T47D (cell line): Measurements from ENCODE around the gene PIGT.

Experiments used
- DNase-seq, 2 experiments: peaks; one replicate each; pipeline versions ENCODE4 v3.0.0 to v3.0.0-alpha.2; 2011 to 2012; ENCODE audit warnings: low read depth in 1 of 2, low spot score in 1 of 2
- JUND ChIP-seq: IDR thresholded peaks from 2 replicates; pipeline ENCODE4 v1.6.1; 2012; ENCODE audit warnings: low read depth
- in situ Hi-C: cut with HindIII; loops from 2 replicates; pipeline ENCODE4 v1.10.0; 2016; ENCODE audit warnings: low sequenced_read_pairs, low pct_unique_long_range_greater_than_20kb

PIGT gene

DNA sequence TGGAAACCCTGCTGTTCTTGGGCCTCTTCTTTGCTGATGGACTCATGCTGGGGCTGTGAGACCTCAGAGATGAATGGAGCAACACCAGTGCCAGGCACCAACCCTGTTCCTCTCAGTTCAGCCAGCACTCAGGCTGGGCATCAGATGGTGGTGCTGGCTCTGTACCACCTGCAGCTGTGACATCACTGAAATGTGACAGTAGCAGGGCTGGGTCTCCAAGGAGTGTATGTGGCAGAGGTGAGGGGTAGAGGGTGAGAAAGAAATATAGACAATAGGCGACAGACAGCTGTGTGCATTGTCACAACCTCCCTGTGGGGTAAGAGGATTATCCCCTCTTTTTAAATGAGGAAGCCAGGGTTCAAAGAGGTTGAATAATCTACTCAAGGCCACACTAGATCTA is 37.8 kb upstream of the PIGT start, which contains the start of gene TP53TG5:
TP53TG5 (minus strand) TSS at position 135 of the 400 bp plus-strand sequence; CDS start at position 46, 89 bp downstream.
- in situ Hi-C loops: no loop called here
- DNase-seq: no peak
- TF ChIP-seq JUND: no peak

DNA sequence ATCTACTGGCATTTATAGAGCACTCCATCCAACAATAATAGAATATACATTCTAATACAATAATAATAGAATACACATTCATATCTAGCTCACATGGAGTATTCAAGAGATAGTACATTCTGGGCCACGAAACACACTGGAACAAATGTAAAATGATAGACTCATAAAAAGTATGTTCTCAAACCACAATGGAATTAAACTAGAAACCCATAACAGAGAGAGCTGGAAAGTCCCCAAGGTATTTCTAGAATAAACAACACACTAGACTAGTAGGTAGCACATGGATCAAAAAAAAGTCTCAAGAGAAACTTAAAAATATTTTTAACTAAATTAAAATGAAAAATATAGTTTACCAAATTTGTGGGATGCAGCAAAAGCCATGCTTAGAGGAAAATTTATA is 28.7 kb upstream of the PIGT start:
- in situ Hi-C loops: no loop called here
- TF ChIP-seq JUND: no peak
- no peak for DNase-seq

DNA sequence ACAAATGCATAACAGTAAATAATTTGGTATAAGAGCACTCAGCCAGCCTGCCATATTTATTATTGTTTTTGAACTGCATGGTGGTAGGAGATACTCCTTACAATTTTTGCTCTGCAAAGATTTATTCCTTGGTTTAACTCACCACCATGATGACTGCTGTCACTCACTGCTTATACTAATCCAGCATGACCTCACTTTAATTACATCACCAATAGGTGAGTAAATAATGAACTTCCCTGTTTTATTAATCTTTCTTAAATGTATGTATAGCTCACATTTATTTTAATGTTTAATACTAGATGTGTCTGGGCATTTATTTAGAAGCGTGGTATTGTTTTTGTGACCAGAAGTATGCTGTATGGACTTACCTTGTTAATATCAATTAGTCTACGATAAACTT is 25.0 kb upstream of the PIGT start:
- TF ChIP-seq JUND: no peak
- in situ Hi-C loops: no loop called here
- no peak for DNase-seq

DNA sequence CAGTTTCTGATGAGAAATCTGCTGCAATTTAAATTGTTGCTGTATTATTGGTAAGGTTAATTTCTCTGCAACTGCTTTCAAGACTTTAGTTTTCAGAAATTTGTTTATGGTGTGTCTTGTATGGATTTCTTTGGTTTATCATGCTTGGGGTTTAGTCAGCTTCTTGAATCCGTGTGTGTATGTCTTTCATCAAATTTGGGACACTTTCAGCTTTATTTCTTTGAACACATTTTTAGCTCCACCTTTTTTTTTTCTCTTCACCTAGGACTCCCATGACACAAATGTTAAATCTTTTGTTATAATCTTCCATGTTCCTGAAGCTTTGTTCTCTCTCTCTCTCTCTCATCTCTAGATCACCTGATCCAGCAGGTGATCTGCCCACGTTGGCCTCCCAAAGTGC is 24.4 kb upstream of the PIGT start:
- TF ChIP-seq JUND: no peak
- in situ Hi-C loops: no loop called here
- no peak for DNase-seq

DNA sequence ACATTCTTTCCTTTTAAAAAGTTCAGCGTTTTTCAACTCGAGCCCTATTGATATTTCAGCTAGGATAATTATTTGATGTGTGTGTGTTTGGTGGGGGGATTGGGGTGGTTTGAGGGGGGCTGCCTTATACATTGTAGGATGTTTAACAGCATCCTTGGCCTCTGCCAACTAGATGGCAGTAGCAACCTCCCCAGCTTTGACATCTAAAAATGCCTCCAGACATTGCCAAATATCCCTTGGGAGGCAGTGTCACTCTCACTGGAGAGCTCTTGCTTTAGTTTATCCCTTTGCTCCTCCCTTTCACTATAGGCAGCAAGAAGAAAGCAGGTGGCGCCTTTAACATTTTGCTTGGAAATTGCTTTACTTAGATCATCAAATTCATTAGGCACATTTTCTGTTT is 23.2 kb upstream of the PIGT start:
- DNase-seq: peak in 1 of 2 experiments; percentile 55
- in situ Hi-C loops: no loop called here
- TF ChIP-seq JUND: no peak

DNA sequence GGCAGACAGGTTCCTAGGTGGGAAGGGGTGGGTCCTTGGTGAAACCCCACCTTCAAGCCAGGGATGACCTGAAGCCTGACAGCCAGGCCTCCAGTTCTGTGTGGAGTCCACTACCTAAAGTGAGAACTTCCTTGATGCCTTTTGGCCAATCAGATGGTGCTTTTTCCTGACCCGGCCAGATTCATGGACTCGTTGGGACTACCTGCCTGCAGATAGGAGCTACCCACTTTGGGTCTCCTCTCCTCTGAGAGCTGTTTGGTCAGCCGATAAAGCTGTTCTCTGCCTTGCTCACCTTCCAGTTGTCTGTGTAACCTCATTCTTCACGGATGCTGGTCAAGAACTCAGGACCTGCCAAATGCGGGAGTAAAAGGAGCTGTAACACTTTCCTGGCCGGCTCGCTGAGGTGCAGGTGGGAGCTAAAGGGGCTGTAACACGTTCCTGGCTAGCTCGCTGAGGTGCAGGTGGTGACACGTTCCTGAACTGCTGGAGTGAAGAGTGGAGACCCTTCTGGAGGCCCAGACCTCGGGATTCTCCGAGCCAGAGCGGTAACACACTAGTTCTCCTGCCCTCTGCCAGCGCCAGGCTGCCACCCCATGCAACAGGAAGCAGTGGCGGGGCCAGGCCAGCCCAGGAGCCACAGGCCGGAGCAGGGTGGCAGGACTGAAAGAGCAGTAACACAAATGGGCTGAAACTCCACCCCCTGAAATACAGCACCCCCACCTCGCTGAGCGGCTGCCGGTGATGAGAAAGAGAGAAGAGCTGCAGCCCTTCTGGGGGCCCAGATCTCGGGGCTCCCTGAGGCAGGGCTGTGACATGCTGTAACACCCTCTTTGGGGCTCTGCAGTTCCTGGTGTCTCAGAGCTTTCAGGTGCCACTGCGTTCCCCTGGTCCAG is 21.5 kb upstream of the PIGT start:
- DNase-seq: no peak
- TF ChIP-seq JUND: no peak
- in situ Hi-C loops: no loop called here

DNA sequence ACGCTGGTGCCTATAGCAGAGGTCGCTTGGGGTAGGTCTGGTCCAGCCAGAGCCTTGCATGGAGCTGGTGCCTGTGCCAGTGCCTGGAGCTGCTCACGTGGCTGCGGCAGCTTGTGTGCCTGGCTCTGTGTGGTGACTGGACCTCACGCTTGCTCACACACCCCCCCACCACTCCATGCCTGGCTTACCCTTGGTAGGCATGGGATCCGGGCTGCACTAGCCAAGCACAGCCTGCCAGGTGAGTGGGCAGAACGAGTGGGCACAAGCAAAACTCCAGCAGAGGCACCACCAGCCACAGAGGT is 20.9 kb upstream of the PIGT start:
- in situ Hi-C loops: no loop called here
- no peak for TF ChIP-seq JUND
- DNase-seq: no peak

DNA sequence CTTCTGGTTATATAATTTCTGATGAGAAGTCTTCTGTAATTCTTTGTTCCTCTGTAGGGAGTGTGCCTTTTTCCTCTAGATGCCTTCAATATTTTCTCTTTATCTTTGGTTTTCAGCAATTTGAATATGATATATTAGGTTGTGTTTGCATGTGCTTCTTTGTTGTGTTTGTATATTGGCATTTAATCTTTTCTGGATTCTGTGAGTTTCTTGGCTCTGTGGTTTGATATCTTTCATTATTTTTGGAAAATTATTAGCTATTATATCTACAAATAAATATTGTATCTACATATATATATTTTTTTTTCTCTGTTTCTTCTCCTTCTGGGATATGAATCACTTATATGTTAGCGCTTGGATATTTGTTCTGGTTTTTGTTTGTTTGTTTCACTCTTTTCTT is 16.9 kb upstream of the PIGT start:
- no peak for TF ChIP-seq JUND
- DNase-seq: no peak
- in situ Hi-C loops: no loop called here

DNA sequence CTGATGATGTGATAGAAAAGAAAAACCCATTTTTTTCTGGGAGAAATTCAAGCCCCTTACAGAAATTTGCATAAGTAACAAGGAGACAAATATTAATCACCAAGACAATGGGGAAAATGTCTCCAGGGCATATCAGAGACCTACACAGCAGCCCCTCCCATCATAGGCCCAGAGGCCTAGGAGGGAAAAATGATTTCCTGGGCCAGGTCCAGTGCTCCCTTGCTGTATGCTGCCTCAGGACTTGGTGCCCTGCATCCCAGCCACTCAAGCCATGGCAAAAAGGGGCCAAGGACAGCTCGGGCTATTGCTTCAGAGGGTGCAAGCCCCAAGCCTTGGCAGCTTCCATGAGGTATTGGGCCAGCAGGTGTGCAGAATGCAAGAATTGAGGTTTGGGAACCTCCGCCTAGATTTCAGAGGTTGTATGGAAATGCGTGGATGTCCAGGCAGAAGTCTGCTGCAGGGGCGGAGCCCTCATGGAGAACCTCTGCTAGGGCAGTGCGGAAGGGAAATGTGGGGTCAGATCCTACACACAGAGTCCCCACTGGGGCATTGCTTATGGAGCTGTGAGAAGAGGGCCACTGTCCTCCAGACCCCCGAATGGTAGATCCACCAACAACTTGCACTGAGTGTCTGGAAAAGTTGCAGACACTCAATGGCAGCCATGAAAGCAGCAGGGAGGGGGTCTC is 15.5 kb upstream of the PIGT start:
- no peak for TF ChIP-seq JUND
- no peak for DNase-seq
- in situ Hi-C loops: no loop called here

DNA sequence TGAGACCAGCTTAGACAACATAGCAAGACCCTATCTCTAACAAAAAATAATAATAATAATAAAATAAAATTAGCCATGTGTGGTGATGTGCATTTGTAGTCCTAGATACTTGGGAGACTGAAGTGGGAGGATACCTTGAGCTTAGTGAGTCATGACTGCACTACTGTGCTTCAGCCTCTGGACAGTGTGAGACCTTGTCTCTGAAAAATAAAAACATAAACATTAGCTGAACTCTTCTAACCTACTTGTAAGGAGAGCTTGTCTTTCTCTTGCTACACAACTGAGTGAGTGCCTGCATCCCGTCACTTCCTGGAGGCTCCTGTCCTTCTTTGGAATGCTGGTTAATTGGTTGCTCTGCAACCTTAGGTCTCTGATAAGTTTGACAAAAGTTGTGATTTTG is 13.0 kb upstream of the PIGT start:
- no peak for TF ChIP-seq JUND
- in situ Hi-C loops: no loop called here
- DNase-seq: no peak

DNA sequence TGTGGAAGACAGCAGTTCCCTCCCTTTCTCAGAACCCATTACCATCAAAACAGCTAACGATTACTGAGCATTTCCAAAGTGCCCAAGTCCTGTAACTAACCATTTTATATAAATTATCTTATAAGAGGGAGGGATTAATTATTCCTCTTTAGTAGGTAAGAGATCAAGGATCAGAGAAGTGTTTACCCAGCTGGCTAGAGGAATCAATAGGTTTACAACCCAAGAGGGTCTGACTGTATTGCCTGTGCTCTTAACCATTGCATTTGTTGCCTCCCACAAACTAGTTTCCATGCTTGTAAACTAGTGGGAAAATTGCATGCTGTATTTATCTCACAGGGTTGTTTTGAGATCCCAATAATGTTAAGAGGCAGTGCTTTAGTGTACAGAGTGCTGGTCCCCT is 11.5 kb upstream of the PIGT start:
- DNase-seq: no peak
- in situ Hi-C loops: no loop called here
- no peak for TF ChIP-seq JUND

DNA sequence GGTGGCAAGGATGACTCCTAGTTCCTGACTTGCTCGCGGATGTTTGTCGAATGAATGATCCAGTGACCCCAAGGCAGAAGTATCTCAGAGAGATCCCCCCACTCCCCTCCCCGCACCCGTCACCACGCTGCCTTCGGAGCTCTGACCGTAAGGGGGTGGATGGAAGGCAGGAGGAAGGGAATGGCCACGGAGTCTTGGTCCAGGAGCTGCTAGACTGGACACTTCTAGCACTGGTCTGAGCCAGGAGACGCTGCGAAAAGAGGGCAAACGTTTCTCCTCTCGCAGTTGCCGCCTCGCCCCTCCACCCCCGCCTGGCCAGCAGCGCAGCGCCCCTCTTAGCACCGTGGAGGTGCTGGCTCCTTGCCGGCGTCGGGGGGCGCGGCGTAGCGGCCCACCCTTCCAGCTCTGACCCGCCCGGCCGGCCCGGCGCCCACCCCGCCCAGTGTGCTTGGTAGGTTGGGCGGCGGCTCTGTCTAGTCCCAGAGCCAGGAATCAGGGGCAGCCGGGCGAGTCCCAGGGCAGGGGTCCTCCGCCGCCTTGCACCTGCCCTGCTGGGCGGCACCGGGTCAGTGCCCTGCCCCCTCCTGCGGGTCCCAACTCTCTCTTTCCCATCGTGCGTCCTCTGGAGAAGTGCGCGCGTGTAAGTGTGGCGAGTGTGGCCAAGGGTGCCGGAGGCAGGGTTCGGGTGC is 10.2 kb upstream of the PIGT start:
- DNase-seq: peak; percentile 33 to 44

More for the DNA sequence above, 10.2 kb upstream of the PIGT start:
- no peak for TF ChIP-seq JUND
- in situ Hi-C loops: no loop called here
